Right hindlimb (tissue), 1 donor: ENCODE results near the gene CPNE1.

Source experiments
- DNase-seq: peaks from one replicate; pipeline ENCODE4 v3.0.0-alpha.2; 2018

Gene CPNE1

GRCh38 chr20:35598476-35598875 lies 66.2 kb downstream of the CPNE1 start:
- DNase-seq = no peak

- DNase-seq = no peak
Observed at GRCh38 chr20:35597186-35597585, 67.5 kb downstream of the CPNE1 start.

GRCh38 chr20:35595901-35596300 lies 68.8 kb downstream of the CPNE1 start:
- no peak for DNase-seq

- no peak for DNase-seq
Observed at GRCh38 chr20:35595456-35595855, 69.2 kb downstream of the CPNE1 start.

GRCh38 chr20:35592339-35592974 lies 72.2 kb downstream of the CPNE1 start:
- DNase-seq = no peak

- no peak for DNase-seq
Observed at GRCh38 chr20:35588397-35588796, 76.3 kb downstream of the CPNE1 start.

GRCh38 chr20:35587436-35587835 lies 77.3 kb downstream of the CPNE1 start:
- no peak for DNase-seq

- no peak for DNase-seq
Observed at GRCh38 chr20:35586751-35587425, 77.8 kb downstream of the CPNE1 start.

- DNase-seq = no peak
Observed at GRCh38 chr20:35583636-35584560, 80.8 kb downstream of the CPNE1 start.

- DNase-seq = no peak
Observed at GRCh38 chr20:35582741-35583404, 81.8 kb downstream of the CPNE1 start.

GRCh38 chr20:35582131-35582530 lies 82.6 kb downstream of the CPNE1 start:
- no peak for DNase-seq

- DNase-seq = no peak
Observed at GRCh38 chr20:35579196-35579595, 85.5 kb downstream of the CPNE1 start.

GRCh38 chr20:35578469-35578868 lies 86.2 kb downstream of the CPNE1 start:
- DNase-seq = no peak

GRCh38 chr20:35576816-35577215 lies 87.9 kb downstream of the CPNE1 start:
- DNase-seq = no peak
